ENCODE measurements around the gene ACRBP.

Gene ACRBP

GRCh38 chr12:6684609-6685008, 37.4 kb upstream of the ACRBP start:
- peaks cover 23 to 27% of the 10 kb centered on the region in 2 donors for H3K4me1 ChIP-seq (ENCODE audit: control insufficient read depth in 1 of 2, insufficient read depth in 2 of 2, low read length in 2 of 2)
- H3K36me3 ChIP-seq (ENCODE audit: control insufficient read depth in 1 of 2, insufficient read depth in 2 of 2, low read length in 2 of 2): peaks cover under 1 to 28% of the 10 kb centered on the region in 2 donors
- H3K27me3 ChIP-seq (ENCODE audit: control insufficient read depth in 1 of 2, insufficient read depth in 2 of 2, low read length in 2 of 2): no peaks in the 10 kb centered on the region
- H3K27ac ChIP-seq (ENCODE audit: low read depth, low read length): no peak overlapping the region
- no peak overlapping the region for H3K9ac ChIP-seq (ENCODE audit: low read depth in 1 of 2, low read length in 2 of 2)
- H3K4me3 ChIP-seq (ENCODE audit: low read depth in 1 of 2, low read length in 2 of 2): no peak overlapping the region
- no peaks in the 10 kb centered on the region for H3K9me3 ChIP-seq (ENCODE audit: control insufficient read depth in 1 of 2, low read length in 2 of 2)

DNA sequence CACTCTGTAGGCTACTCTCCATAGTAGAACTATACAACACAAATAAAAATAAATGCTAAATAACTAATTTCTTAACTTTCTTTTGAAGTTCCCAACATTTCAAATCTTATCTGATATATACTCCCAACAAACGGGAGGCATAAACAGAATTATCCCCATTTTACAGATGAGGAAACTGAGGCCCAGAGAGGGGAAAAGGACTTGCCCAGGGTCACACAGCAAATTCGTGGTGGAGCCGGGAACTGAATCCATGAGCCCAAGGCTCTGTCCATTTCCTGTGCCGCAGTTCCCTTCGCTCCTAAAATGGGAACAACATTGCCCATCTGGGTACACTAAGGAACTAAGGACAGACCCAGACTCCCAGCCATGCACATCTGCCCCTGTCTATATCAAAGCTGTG, 29.7 kb upstream of the ACRBP start:
- no peak overlapping the region for H3K9ac ChIP-seq (ENCODE audit: low read depth in 1 of 2, low read length in 2 of 2)
- no peak overlapping the region for H3K4me3 ChIP-seq (ENCODE audit: low read depth in 1 of 2, low read length in 2 of 2)
- no peaks in the 10 kb centered on the region for H3K4me1 ChIP-seq (ENCODE audit: control insufficient read depth in 1 of 2, insufficient read depth in 2 of 2, low read length in 2 of 2)
- no peak overlapping the region for H3K27ac ChIP-seq (ENCODE audit: low read depth, low read length)
- no peaks in the 10 kb centered on the region for H3K27me3 ChIP-seq (ENCODE audit: control insufficient read depth in 1 of 2, insufficient read depth in 2 of 2, low read length in 2 of 2)
- no peaks in the 10 kb centered on the region for H3K9me3 ChIP-seq (ENCODE audit: control insufficient read depth in 1 of 2, low read length in 2 of 2)
- H3K36me3 ChIP-seq (ENCODE audit: control insufficient read depth in 1 of 2, insufficient read depth in 2 of 2, low read length in 2 of 2): peaks cover 62 to 85% of the 10 kb centered on the region in 2 donors

DNA sequence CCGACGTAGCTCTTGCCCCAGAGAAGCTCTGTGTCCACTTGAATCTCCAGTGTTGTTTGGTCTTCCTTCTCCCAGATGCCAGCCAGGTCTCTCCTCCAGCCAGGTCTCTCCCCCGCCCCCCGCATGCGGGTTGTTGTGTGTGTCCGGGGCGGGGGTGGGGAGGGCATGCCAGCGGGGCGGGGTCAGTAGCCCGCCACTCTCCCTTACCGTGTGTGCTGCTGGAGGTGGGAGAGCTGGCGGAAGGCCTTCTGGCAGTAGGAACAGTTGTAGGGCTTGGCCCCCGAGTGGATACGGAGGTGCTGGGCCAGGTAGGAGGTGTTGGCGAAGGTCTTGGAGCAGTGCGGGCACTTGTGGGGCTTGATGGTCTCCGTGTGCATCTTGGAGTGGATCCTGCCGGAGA, 24.9 kb upstream of the ACRBP start:
- peaks cover 71 to 98% of the 10 kb centered on the region in 2 donors for H3K36me3 ChIP-seq (ENCODE audit: control insufficient read depth in 1 of 2, insufficient read depth in 2 of 2, low read length in 2 of 2)
- no peaks in the 10 kb centered on the region for H3K27me3 ChIP-seq (ENCODE audit: control insufficient read depth in 1 of 2, insufficient read depth in 2 of 2, low read length in 2 of 2)

DNA sequence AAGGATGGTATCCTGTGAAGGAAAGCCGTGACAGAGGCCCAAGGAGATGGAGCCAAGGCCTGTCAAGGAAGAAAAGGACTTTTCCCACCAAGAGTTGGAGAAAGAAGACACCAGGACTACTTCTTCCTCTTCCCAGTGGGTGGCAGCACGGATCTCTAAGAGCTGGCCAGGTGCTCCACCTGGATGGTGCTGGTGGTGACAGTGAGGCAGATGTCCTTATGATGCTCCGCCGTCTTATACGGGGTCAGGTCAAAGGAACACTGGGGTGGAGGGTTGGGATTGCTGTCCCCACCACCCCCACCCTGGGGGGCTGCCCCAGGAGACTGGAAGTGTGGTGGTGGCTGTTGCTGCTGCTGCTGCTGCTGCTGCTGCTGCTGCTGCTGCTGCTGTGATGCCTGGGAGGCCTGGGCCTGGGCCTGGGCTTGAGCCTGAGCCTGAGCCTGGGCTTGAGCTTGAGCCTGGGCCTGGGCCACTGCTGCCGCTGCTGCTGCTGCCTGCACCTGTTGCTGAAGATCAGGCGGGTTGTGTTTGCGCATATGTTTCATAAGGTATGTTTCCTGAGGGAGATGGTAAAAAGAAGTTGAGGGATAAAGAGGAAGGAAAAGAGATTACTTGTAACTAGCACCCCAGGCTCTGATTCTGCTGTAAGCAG, 20.5 kb upstream of the ACRBP start:
- H3K36me3 ChIP-seq (ENCODE audit: control insufficient read depth in 1 of 2, insufficient read depth in 2 of 2, low read length in 2 of 2): peaks cover 43 to 66% of the 10 kb centered on the region in 2 donors
- H3K4me1 ChIP-seq (ENCODE audit: control insufficient read depth in 1 of 2, insufficient read depth in 2 of 2, low read length in 2 of 2): no peaks in the 10 kb centered on the region
- H3K9me3 ChIP-seq (ENCODE audit: control insufficient read depth in 1 of 2, low read length in 2 of 2): no peaks in the 10 kb centered on the region
- H3K4me3 ChIP-seq (ENCODE audit: low read depth in 1 of 2, low read length in 2 of 2): no peak overlapping the region
- no peak overlapping the region for H3K9ac ChIP-seq (ENCODE audit: low read depth in 1 of 2, low read length in 2 of 2)
- no peak overlapping the region for H3K27ac ChIP-seq (ENCODE audit: low read depth, low read length)
- no peaks in the 10 kb centered on the region for H3K27me3 ChIP-seq (ENCODE audit: control insufficient read depth in 1 of 2, insufficient read depth in 2 of 2, low read length in 2 of 2)

More for the DNA sequence above, 24.9 kb upstream of the ACRBP start:
- H3K27ac ChIP-seq (ENCODE audit: low read depth, low read length): no peak overlapping the region
- no peaks in the 10 kb centered on the region for H3K9me3 ChIP-seq (ENCODE audit: control insufficient read depth in 1 of 2, low read length in 2 of 2)
- no peak overlapping the region for H3K9ac ChIP-seq (ENCODE audit: low read depth in 1 of 2, low read length in 2 of 2)
- no peaks in the 10 kb centered on the region for H3K4me1 ChIP-seq (ENCODE audit: control insufficient read depth in 1 of 2, insufficient read depth in 2 of 2, low read length in 2 of 2)
- no peak overlapping the region for H3K4me3 ChIP-seq (ENCODE audit: low read depth in 1 of 2, low read length in 2 of 2)

GRCh38 chr12:6666211-6666610, 19.0 kb upstream of the ACRBP start:
- Histone ChIP-seq H3K9ac (ENCODE audit: low read depth in 1 of 2, low read length in 2 of 2) (no peak overlapping the region), H3K27ac (ENCODE audit: low read depth, low read length) (no peak overlapping the region), H3K4me3 (ENCODE audit: low read depth in 1 of 2, low read length in 2 of 2) (no peak overlapping the region), H3K4me1 (ENCODE audit: control insufficient read depth in 1 of 2, insufficient read depth in 2 of 2, low read length in 2 of 2) (peaks cover 10% of the 10 kb centered on the region in 2 donors), H3K9me3 (ENCODE audit: control insufficient read depth in 1 of 2, low read length in 2 of 2) (no peaks in the 10 kb centered on the region), H3K36me3 (ENCODE audit: control insufficient read depth in 1 of 2, insufficient read depth in 2 of 2, low read length in 2 of 2) (peaks cover 30 to 51% of the 10 kb centered on the region in 2 donors), H3K27me3 (ENCODE audit: control insufficient read depth in 1 of 2, insufficient read depth in 2 of 2, low read length in 2 of 2) (no peaks in the 10 kb centered on the region)

GRCh38 chr12:6664902-6665301, 17.7 kb upstream of the ACRBP start:
- no peaks in the 10 kb centered on the region for H3K9me3 ChIP-seq (ENCODE audit: control insufficient read depth in 1 of 2, low read length in 2 of 2)
- no peak overlapping the region for H3K9ac ChIP-seq (ENCODE audit: low read depth in 1 of 2, low read length in 2 of 2)
- H3K36me3 ChIP-seq (ENCODE audit: control insufficient read depth in 1 of 2, insufficient read depth in 2 of 2, low read length in 2 of 2): peaks cover 22 to 38% of the 10 kb centered on the region in 2 donors
- no peak overlapping the region for H3K4me3 ChIP-seq (ENCODE audit: low read depth in 1 of 2, low read length in 2 of 2)
- peaks cover 10% of the 10 kb centered on the region in 2 donors for H3K4me1 ChIP-seq (ENCODE audit: control insufficient read depth in 1 of 2, insufficient read depth in 2 of 2, low read length in 2 of 2)
- H3K27ac ChIP-seq (ENCODE audit: low read depth, low read length): no peak overlapping the region
- H3K27me3 ChIP-seq (ENCODE audit: control insufficient read depth in 1 of 2, insufficient read depth in 2 of 2, low read length in 2 of 2): no peaks in the 10 kb centered on the region

DNA sequence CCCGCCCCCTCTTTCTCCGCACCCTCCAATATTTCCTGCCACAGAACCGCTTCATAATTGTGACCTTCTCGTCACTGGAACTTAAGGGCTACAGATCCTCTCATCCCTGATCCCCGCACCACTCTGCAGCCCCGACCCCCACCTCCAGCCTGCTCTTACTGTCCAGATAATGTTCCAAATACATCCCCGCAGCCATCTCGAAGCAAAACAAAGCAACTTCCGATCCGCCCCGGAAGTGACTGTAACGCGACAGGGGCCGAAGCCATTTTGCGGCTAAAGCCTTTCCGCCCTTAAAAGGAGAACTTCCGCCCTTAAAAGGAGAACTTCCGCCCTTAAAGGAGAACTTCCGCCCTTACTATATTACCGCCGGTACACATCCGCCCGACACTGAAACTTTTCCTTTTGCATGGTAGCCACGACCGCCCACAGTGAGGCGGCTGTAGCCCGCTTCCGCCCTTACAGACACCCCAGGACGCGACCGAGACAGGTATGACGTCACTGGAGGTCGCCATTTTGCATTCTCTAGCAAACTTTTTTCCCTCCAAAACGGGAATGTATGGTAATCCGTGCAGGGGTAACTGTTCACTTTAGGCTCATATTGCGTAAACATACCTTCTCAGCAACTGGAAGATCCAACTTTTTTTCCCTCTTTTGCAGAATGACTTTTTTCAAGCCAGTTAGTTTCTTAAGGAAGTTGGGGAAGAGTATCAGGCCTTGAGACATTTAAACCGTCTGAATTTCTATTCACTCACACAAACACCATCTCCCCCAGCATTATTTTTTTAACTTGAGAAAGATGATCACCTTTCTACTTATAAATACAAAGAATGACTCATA, 15.9 kb upstream of the ACRBP start, which contains the start of gene ING4:
Gene ING4, minus strand, starts transcription at position 214 of the 837 bp plus-strand sequence. Its CDS starts 18 bp downstream, at position 196.
- peaks cover 13 to 29% of the 10 kb centered on the region in 2 donors for H3K36me3 ChIP-seq (ENCODE audit: control insufficient read depth in 1 of 2, insufficient read depth in 2 of 2, low read length in 2 of 2)
- no peaks in the 10 kb centered on the region for H3K9me3 ChIP-seq (ENCODE audit: control insufficient read depth in 1 of 2, low read length in 2 of 2)
- H3K4me1 ChIP-seq (ENCODE audit: control insufficient read depth in 1 of 2, insufficient read depth in 2 of 2, low read length in 2 of 2): peaks cover 10% of the 10 kb centered on the region in 2 donors
- H3K4me3 ChIP-seq (ENCODE audit: low read depth in 1 of 2, low read length in 2 of 2): peak within 1 kb of the TSS; percentile 88 to 91
- H3K27me3 ChIP-seq (ENCODE audit: control insufficient read depth in 1 of 2, insufficient read depth in 2 of 2, low read length in 2 of 2): no peaks in the 10 kb centered on the region
- peak within 1 kb of the TSS; percentile 43 for H3K27ac ChIP-seq (ENCODE audit: low read depth, low read length)
- H3K9ac ChIP-seq (ENCODE audit: low read depth in 1 of 2, low read length in 2 of 2): peak within 1 kb of the TSS; percentile 70 to 77

DNA sequence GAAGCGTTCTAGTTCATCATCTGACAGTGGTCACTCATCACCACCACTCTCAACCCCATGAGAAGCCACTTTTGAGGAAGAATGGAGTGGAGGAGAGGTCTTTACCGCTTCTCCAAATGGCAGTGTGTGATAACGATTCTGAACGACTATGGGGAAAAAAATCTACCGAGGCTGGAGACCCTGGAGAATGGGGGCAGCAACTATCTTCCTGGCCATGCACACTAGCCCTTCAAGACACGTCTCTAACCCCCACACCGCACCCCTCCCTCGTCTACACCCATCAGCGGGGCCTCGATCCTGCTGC, 15.3 kb upstream of the ACRBP start:
- H3K4me3 ChIP-seq (ENCODE audit: low read depth in 1 of 2, low read length in 2 of 2): peak overlapping the region; percentile 88 to 91
- peaks cover 10% of the 10 kb centered on the region in 2 donors for H3K4me1 ChIP-seq (ENCODE audit: control insufficient read depth in 1 of 2, insufficient read depth in 2 of 2, low read length in 2 of 2)
- H3K27ac ChIP-seq (ENCODE audit: low read depth, low read length): no peak overlapping the region
- no peaks in the 10 kb centered on the region for H3K27me3 ChIP-seq (ENCODE audit: control insufficient read depth in 1 of 2, insufficient read depth in 2 of 2, low read length in 2 of 2)
- peak overlapping the region; percentile 70 to 77 for H3K9ac ChIP-seq (ENCODE audit: low read depth in 1 of 2, low read length in 2 of 2)
- no peaks in the 10 kb centered on the region for H3K9me3 ChIP-seq (ENCODE audit: control insufficient read depth in 1 of 2, low read length in 2 of 2)
- peaks cover 8 to 23% of the 10 kb centered on the region in 2 donors for H3K36me3 ChIP-seq (ENCODE audit: control insufficient read depth in 1 of 2, insufficient read depth in 2 of 2, low read length in 2 of 2)

- peaks cover 20 to 62% of the 10 kb centered on the region in 2 donors for H3K36me3 ChIP-seq (ENCODE audit: control insufficient read depth in 1 of 2, insufficient read depth in 2 of 2, low read length in 2 of 2)
- H3K27ac ChIP-seq (ENCODE audit: low read depth, low read length): no peak overlapping the region
These were observed 6.8 kb upstream of the ACRBP start for GRCh38 chr12:6653987-6654386.

GRCh38 chr12:6653342-6653741, 6.1 kb upstream of the ACRBP start:
- no peak overlapping the region for H3K9ac ChIP-seq (ENCODE audit: low read depth in 1 of 2, low read length in 2 of 2)
- H3K9me3 ChIP-seq (ENCODE audit: control insufficient read depth in 1 of 2, low read length in 2 of 2): no peaks in the 10 kb centered on the region
- no peaks in the 10 kb centered on the region for H3K27me3 ChIP-seq (ENCODE audit: control insufficient read depth in 1 of 2, insufficient read depth in 2 of 2, low read length in 2 of 2)
- no peak overlapping the region for H3K4me3 ChIP-seq (ENCODE audit: low read depth in 1 of 2, low read length in 2 of 2)
- no peaks in the 10 kb centered on the region for H3K4me1 ChIP-seq (ENCODE audit: control insufficient read depth in 1 of 2, insufficient read depth in 2 of 2, low read length in 2 of 2)
- peaks cover 20 to 63% of the 10 kb centered on the region in 2 donors for H3K36me3 ChIP-seq (ENCODE audit: control insufficient read depth in 1 of 2, insufficient read depth in 2 of 2, low read length in 2 of 2)
- no peak overlapping the region for H3K27ac ChIP-seq (ENCODE audit: low read depth, low read length)

More at GRCh38 chr12:6653987-6654386, 6.8 kb upstream of the ACRBP start:
- Histone ChIP-seq H3K27me3 (ENCODE audit: control insufficient read depth in 1 of 2, insufficient read depth in 2 of 2, low read length in 2 of 2) (no peaks in the 10 kb centered on the region), H3K9ac (ENCODE audit: low read depth in 1 of 2, low read length in 2 of 2) (no peak overlapping the region), H3K9me3 (ENCODE audit: control insufficient read depth in 1 of 2, low read length in 2 of 2) (no peaks in the 10 kb centered on the region), H3K4me3 (ENCODE audit: low read depth in 1 of 2, low read length in 2 of 2) (no peak overlapping the region), H3K4me1 (ENCODE audit: control insufficient read depth in 1 of 2, insufficient read depth in 2 of 2, low read length in 2 of 2) (no peaks in the 10 kb centered on the region)

Measured in duodenal mucosa (tissue), 2 donors.